HL-60 (cell line): Measurements from ENCODE around the gene KLHDC8A.
"Not testable (repeated sequence)": the region's sequence is repeated elsewhere in the genome, so short reads cannot be mapped to it uniquely, and the experiment has no call there.

Experiments used
- DNase-seq, 2 experiments: peaks; one replicate each; pipeline ENCODE4 v3.0.0-alpha.2; 2010 to 2020; ENCODE audit warnings: low read depth in 1 of 2, low spot score in 1 of 2
- H3K27ac ChIP-seq: fragments of 250-450 bp; sonication (Bioruptor Pico); replicated peaks from 2 replicates; pipeline ENCODE4 v1.5.1; 2020; ENCODE audit warnings: mild to moderate bottlenecking, moderate library complexity
- H3K27me3 ChIP-seq: fragments of 250-450 bp; sonication (Bioruptor Pico); 2 replicates; pipeline ENCODE4 v1.5.1; 2021; ENCODE audit warnings: mild to moderate bottlenecking, moderate library complexity; ENCODE audit not compliant: insufficient read depth, poor library complexity, severe bottlenecking
- H3K4me3 ChIP-seq: replicated peaks from 2 replicates; pipeline ENCODE4 v1.5.1; 2011; ENCODE audit warnings: mild to moderate bottlenecking, control low read depth, low read length; ENCODE audit not compliant: insufficient read depth
- GABPA ChIP-seq: IDR thresholded peaks from 2 replicates; pipeline ENCODE4 v1.6.1; 2012; ENCODE audit warnings: low read depth
- POLR2AphosphoS5 ChIP-seq: IDR thresholded peaks from 2 replicates; pipeline ENCODE4 v1.6.1; 2012; ENCODE audit warnings: low read depth
- SPI1 ChIP-seq: IDR thresholded peaks from 2 replicates; pipeline ENCODE4 v1.6.1; 2012; ENCODE audit warnings: low read depth, mild to moderate bottlenecking, borderline replicate concordance
- TF ChIP-seq, protein P1 (sequence below): IDR thresholded peaks from one replicate; pipeline ENCODE4 v1.5.1; 2011; ENCODE audit warnings: low read length, control low read depth, inconsistent platforms; ENCODE audit not compliant: insufficient read depth
- TF ChIP-seq, protein P2 (sequence below): IDR thresholded peaks from 2 replicates; pipeline ENCODE4 v1.6.1; 2012; ENCODE audit warnings: low read depth; ENCODE audit not compliant: insufficient replicate concordance

KLHDC8A gene

DNA sequence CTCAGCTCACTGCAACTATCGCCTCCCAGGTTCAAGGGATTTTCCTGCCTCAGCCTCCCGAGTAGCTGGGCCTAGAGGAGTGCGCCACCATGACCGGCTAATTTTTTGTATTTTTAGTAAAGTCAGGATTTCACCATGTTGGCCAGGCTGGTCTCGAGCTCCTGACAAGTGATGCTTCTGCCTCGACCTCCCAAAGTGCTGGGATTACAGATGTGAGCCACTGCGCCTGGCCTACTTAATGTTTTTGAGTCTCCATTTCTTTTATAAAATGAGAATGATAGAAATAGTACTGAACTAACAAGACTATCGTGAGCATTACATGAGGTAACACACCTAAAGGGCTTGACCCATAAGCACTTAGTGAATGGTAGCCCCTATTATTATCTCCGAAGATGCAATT lies 56.6 kb downstream of the KLHDC8A start:
- Histone ChIP-seq H3K27ac (no peak overlapping the region), H3K4me3 (no peak overlapping the region), H3K27me3 (no peaks in the 10 kb centered on the region)
- TF ChIP-seq POLR2AphosphoS5 = no peak
- TF ChIP-seq, protein P1, sequence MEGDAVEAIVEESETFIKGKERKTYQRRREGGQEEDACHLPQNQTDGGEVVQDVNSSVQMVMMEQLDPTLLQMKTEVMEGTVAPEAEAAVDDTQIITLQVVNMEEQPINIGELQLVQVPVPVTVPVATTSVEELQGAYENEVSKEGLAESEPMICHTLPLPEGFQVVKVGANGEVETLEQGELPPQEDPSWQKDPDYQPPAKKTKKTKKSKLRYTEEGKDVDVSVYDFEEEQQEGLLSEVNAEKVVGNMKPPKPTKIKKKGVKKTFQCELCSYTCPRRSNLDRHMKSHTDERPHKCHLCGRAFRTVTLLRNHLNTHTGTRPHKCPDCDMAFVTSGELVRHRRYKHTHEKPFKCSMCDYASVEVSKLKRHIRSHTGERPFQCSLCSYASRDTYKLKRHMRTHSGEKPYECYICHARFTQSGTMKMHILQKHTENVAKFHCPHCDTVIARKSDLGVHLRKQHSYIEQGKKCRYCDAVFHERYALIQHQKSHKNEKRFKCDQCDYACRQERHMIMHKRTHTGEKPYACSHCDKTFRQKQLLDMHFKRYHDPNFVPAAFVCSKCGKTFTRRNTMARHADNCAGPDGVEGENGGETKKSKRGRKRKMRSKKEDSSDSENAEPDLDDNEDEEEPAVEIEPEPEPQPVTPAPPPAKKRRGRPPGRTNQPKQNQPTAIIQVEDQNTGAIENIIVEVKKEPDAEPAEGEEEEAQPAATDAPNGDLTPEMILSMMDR = no peak
- TF ChIP-seq SPI1 = no peak
- TF ChIP-seq GABPA = no peak
- TF ChIP-seq, protein P2, sequence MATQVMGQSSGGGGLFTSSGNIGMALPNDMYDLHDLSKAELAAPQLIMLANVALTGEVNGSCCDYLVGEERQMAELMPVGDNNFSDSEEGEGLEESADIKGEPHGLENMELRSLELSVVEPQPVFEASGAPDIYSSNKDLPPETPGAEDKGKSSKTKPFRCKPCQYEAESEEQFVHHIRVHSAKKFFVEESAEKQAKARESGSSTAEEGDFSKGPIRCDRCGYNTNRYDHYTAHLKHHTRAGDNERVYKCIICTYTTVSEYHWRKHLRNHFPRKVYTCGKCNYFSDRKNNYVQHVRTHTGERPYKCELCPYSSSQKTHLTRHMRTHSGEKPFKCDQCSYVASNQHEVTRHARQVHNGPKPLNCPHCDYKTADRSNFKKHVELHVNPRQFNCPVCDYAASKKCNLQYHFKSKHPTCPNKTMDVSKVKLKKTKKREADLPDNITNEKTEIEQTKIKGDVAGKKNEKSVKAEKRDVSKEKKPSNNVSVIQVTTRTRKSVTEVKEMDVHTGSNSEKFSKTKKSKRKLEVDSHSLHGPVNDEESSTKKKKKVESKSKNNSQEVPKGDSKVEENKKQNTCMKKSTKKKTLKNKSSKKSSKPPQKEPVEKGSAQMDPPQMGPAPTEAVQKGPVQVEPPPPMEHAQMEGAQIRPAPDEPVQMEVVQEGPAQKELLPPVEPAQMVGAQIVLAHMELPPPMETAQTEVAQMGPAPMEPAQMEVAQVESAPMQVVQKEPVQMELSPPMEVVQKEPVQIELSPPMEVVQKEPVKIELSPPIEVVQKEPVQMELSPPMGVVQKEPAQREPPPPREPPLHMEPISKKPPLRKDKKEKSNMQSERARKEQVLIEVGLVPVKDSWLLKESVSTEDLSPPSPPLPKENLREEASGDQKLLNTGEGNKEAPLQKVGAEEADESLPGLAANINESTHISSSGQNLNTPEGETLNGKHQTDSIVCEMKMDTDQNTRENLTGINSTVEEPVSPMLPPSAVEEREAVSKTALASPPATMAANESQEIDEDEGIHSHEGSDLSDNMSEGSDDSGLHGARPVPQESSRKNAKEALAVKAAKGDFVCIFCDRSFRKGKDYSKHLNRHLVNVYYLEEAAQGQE = no peak
- DNase-seq = no peak

DNA sequence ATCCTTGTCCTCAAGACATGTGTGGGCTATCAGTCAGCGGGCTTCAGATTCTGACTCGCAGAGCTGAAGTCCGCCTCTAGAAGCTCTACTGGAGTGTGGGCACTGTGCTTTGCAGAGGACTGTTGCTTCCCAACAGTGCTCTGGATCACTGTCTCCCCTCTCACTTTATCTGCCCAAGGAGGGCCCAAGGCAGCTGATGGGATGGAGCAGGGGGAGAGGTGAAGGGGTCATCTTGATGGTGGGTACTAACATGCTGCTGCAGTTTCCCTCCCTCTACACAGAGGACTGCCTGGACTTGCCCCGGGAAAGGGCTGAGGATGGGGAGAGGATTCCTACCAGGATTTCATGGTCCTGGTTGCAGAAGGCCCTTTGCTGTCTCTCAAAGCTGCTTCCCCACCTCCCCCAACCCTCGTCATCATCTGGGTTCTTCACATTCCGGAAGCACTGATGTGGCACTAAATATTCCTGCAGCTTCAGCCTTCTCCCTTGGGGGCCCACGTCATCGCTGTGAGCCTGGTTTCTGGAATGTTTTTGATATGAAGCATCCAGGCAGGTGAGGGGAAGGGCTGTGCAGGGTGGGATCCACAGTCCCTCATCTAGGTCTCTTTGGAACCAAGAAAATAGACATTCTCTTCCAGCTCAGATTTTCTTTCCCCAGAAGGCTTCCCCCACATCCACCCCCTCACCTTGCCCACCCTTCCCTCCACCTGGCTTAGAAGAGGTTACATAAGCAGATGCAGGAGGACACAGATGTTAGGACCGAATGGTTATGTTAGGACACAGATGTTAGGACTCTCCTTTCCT lies 58.3 kb downstream of the KLHDC8A start:
- no peak for DNase-seq
- H3K27ac ChIP-seq = no peak overlapping the region
- peaks cover 3% of the 10 kb centered on the region for H3K27me3 ChIP-seq
- no peak overlapping the region for H3K4me3 ChIP-seq
- TF ChIP-seq, protein P2 = no peak
- TF ChIP-seq, protein P1 = no peak
- TF ChIP-seq GABPA (no peak), POLR2AphosphoS5 (no peak), SPI1 (no peak)

DNA sequence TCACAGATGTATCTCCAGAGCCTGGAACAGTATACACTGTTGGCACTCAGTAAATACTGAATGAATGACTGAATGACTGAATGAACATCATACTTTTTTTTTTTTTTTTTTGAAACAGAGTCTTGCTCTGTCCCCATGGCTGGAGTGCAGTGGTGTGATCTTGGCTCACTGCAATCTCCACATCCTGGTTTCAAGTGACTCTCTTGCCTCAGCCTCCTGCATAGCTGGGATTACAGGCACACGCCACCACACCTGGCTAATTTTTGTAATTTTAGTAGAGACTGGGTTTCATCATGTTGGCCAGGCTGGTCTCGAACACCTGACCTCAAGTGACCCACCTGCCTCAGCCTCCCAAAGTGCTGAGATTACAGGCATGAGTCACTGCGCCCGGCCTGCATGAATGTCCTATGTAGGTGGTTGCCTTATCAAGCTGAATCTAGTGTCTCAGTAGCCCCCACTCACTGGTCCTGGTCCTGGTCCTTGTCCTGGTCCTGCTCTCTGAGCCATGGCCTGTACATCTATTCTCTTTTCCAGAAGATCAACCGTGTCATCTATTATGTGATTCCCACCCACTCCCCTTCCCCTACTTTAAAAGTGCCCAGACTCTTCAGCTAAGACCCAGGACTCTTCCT lies 59.1 kb downstream of the KLHDC8A start:
- DNase-seq, H3K4me3 ChIP-seq, H3K27me3 ChIP-seq, H3K27ac ChIP-seq: not testable (repeated sequence)

DNA sequence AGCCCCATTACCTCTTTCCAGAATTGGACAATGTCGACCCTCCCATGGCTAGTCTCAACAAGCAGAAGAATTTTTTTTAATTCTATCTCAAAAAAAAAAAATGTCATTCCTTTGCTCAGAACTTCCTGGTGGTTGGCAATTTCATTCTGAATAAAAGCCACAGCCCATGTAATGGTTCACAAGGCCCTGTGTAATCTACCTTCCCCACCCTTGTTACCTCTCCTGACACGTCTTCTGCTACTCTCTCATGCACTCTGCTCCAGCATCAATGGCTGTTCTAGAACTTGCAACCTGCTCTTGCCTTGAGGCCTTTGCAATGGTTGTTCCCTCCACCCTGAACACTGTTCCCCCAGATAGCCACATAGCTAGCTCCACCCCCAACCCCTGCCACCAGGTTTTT lies 60.6 kb downstream of the KLHDC8A start:
- Histone ChIP-seq H3K4me3 (no peak overlapping the region), H3K27ac (no peak overlapping the region), H3K27me3 (peaks cover 6% of the 10 kb centered on the region)
- DNase-seq = no peak
- TF ChIP-seq, protein P2 = no peak
- no peak for TF ChIP-seq SPI1
- TF ChIP-seq GABPA = no peak
- TF ChIP-seq POLR2AphosphoS5 = no peak
- TF ChIP-seq, protein P1 = no peak
